Stimulated activated CD4-positive, alpha-beta T cell treated with anti-CD3 and anti-CD28 coated beads, Interleukin-2, amount 100 ng/mL, for 48 hours (primary cell): ENCODE results near the gene AIFM3.
"Not testable (repeated sequence)": the region's sequence is repeated elsewhere in the genome, so short reads cannot be mapped to it uniquely, and the experiment has no call there.

ENCODE experiments used
- DNase-seq, 2 donors: peaks; one replicate each; pipeline ENCODE4 v3.0.0-alpha.2; 2020

Gene AIFM3

GRCh38 chr22:20966883-20967696 is at the start of gene AIFM3:
Gene AIFM3, plus strand, starts transcription at chr22:20967255. Its CDS starts 690 bp downstream, at chr22:20967945.
- no peak for DNase-seq

- no peak for DNase-seq
Observed at GRCh38 chr22:20918663-20919218, 48.3 kb upstream of the AIFM3 start.

GRCh38 chr22:20919718-20920117 is 47.3 kb upstream of the AIFM3 start:
- no peak for DNase-seq

- DNase-seq, result no peak
Observed at GRCh38 chr22:20920881-20921203, 46.2 kb upstream of the AIFM3 start.

GRCh38 chr22:20922141-20922751 is 44.8 kb upstream of the AIFM3 start:
- no peak for DNase-seq

GRCh38 chr22:20926243-20926642 is 40.8 kb upstream of the AIFM3 start:
- no peak for DNase-seq

GRCh38 chr22:20927940-20928572 is 39.0 kb upstream of the AIFM3 start:
- no peak for DNase-seq

- no peak for DNase-seq
Observed at GRCh38 chr22:20928573-20928967, 38.5 kb upstream of the AIFM3 start.

GRCh38 chr22:20930004-20930403 is 37.1 kb upstream of the AIFM3 start:
- DNase-seq, result no peak

- not testable (repeated sequence) for DNase-seq
Observed at GRCh38 chr22:20930435-20930834, 36.6 kb upstream of the AIFM3 start.

- no peak for DNase-seq
Observed at GRCh38 chr22:20931126-20931654, 35.9 kb upstream of the AIFM3 start.

GRCh38 chr22:20933910-20934309 is 33.1 kb upstream of the AIFM3 start:
- no peak for DNase-seq

GRCh38 chr22:20935049-20935448 is 32.0 kb upstream of the AIFM3 start:
- not testable (repeated sequence) for DNase-seq

- not testable (repeated sequence) for DNase-seq
Observed at GRCh38 chr22:20935780-20936539, 31.1 kb upstream of the AIFM3 start.

- no peak for DNase-seq
Observed at GRCh38 chr22:20937031-20937793, 29.8 kb upstream of the AIFM3 start.

GRCh38 chr22:20937794-20938671 is 29.0 kb upstream of the AIFM3 start:
- DNase-seq, result no peak

- DNase-seq, result not testable (repeated sequence)
Observed at GRCh38 chr22:20939457-20940185, 27.4 kb upstream of the AIFM3 start.

- DNase-seq, result no peak
Observed at GRCh38 chr22:20940186-20940651, 26.8 kb upstream of the AIFM3 start.

- no peak for DNase-seq
Observed at GRCh38 chr22:20940904-20941385, 26.1 kb upstream of the AIFM3 start.
